ENCODE measurements around the gene NCOR1. TPM values are rescaled to one million over a fixed set of nuclear protein-coding genes. Genes with fewer than 3 reads are reported as not detected.

NCOR1 gene
- total and polyA plus RNA-seq, 2 experiments from 2014 or later, result 102 to 132 TPM

DNA sequence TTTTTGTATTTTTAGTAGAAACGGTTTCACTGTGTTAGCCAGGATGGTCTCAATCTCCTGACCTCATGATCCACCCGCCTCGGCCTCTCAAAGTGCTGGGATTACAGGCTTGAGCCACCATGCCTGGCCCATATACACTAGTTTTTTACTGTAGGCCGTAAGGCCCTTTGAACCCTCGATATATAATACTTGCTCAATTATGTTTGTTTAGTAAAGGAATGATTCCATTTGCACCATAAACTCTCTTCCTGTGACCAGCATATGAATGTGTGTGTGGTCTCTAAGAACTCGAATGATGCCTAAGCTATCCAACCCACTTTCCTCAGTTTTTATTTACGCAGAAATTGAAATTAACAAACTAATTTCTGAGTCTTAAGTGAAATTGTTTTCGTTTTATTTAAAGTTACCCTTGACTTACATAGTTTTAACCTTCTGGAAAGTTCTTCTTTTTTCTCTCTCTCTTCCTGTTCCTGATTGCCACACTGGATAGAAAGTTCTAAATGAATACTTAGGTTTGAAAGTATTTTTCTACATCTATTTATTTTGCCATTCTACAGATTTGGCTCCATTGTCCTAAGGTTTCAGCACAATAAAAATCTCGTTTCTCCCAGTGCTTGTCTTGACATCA, 39.6 kb upstream of the NCOR1 start:
- H3K27ac ChIP-seq (ENCODE audit: low read depth), result no peak overlapping the region; the same call in 1 of the 2 replicates

More for the DNA sequence above, 39.6 kb upstream of the NCOR1 start:
- Mint-ChIP-seq H3K9me3 (peaks cover 6% of the 10 kb centered on the region; the same call in 2 of the 3 replicates), H3K27me3 (ENCODE audit: insufficient read depth, low read depth, poor library complexity) (peaks cover 3% of the 10 kb centered on the region), H3K4me1 (peaks cover 13% of the 10 kb centered on the region), H3K27ac (peak overlapping the region; percentile 79), H3K4me3 (no peak overlapping the region), H3K36me3 (ENCODE audit: low read depth) (peaks cover 16% of the 10 kb centered on the region)
- Histone ChIP-seq H3K27me3 (ENCODE audit: insufficient read depth) (no peaks in the 10 kb centered on the region), H3F3A (replicated peaks; ENCODE audit: low read depth) (no peaks in the 10 kb centered on the region), H3K4me1 (ENCODE audit: insufficient read depth) (peaks cover 9% of the 10 kb centered on the region), H2AFZ (no peak overlapping the region), H3K9me2 (ENCODE audit: insufficient read depth) (no peaks in the 10 kb centered on the region), H4K20me1 (replicated peaks; ENCODE audit: insufficient read depth) (peaks cover 6% of the 10 kb centered on the region; the same call in 1 of the 2 replicates), H3K79me2 (replicated peaks; ENCODE audit: insufficient read depth) (no peaks in the 10 kb centered on the region), H3K36me3 (ENCODE audit: insufficient read depth) (no peaks in the 10 kb centered on the region), H3K4me2 (no peak overlapping the region), H3K4me3 (peak overlapping the region; percentile 1; the same call in 1 of the 2 replicates)
- TF ChIP-seq CREB1 (CRISPR knock-in tag; IDR thresholded peaks at IDR 0.05; ENCODE audit: low read depth), result no peak
- no peak for TF ChIP-seq JUNB (IDR thresholded peaks at IDR 0.05; ENCODE audit: unreplicated experiment)
- TF ChIP-seq NANOG (IDR thresholded peaks at IDR 0.05; ENCODE audit: borderline replicate concordance), result no peak
- TF ChIP-seq EZH2 (IDR thresholded peaks at IDR 0.05; ENCODE audit: low read depth, unreplicated experiment), result no peak
- TF ChIP-seq ZNF114 (CRISPR knock-in tag; IDR thresholded peaks at IDR 0.05), result no peak
- no peak for TF ChIP-seq STAT1 (IDR thresholded peaks at IDR 0.05; ENCODE audit: unreplicated experiment)
- TF ChIP-seq, protein P1, sequence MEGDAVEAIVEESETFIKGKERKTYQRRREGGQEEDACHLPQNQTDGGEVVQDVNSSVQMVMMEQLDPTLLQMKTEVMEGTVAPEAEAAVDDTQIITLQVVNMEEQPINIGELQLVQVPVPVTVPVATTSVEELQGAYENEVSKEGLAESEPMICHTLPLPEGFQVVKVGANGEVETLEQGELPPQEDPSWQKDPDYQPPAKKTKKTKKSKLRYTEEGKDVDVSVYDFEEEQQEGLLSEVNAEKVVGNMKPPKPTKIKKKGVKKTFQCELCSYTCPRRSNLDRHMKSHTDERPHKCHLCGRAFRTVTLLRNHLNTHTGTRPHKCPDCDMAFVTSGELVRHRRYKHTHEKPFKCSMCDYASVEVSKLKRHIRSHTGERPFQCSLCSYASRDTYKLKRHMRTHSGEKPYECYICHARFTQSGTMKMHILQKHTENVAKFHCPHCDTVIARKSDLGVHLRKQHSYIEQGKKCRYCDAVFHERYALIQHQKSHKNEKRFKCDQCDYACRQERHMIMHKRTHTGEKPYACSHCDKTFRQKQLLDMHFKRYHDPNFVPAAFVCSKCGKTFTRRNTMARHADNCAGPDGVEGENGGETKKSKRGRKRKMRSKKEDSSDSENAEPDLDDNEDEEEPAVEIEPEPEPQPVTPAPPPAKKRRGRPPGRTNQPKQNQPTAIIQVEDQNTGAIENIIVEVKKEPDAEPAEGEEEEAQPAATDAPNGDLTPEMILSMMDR (conservative IDR thresholded peaks at IDR 0.05; ENCODE audit: low read depth in 2 of 2), result no peak
- TF ChIP-seq, protein P2, sequence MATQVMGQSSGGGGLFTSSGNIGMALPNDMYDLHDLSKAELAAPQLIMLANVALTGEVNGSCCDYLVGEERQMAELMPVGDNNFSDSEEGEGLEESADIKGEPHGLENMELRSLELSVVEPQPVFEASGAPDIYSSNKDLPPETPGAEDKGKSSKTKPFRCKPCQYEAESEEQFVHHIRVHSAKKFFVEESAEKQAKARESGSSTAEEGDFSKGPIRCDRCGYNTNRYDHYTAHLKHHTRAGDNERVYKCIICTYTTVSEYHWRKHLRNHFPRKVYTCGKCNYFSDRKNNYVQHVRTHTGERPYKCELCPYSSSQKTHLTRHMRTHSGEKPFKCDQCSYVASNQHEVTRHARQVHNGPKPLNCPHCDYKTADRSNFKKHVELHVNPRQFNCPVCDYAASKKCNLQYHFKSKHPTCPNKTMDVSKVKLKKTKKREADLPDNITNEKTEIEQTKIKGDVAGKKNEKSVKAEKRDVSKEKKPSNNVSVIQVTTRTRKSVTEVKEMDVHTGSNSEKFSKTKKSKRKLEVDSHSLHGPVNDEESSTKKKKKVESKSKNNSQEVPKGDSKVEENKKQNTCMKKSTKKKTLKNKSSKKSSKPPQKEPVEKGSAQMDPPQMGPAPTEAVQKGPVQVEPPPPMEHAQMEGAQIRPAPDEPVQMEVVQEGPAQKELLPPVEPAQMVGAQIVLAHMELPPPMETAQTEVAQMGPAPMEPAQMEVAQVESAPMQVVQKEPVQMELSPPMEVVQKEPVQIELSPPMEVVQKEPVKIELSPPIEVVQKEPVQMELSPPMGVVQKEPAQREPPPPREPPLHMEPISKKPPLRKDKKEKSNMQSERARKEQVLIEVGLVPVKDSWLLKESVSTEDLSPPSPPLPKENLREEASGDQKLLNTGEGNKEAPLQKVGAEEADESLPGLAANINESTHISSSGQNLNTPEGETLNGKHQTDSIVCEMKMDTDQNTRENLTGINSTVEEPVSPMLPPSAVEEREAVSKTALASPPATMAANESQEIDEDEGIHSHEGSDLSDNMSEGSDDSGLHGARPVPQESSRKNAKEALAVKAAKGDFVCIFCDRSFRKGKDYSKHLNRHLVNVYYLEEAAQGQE (IDR thresholded peaks at IDR 0.05; ENCODE audit: unreplicated experiment), result no peak
- TF ChIP-seq, protein P3, sequence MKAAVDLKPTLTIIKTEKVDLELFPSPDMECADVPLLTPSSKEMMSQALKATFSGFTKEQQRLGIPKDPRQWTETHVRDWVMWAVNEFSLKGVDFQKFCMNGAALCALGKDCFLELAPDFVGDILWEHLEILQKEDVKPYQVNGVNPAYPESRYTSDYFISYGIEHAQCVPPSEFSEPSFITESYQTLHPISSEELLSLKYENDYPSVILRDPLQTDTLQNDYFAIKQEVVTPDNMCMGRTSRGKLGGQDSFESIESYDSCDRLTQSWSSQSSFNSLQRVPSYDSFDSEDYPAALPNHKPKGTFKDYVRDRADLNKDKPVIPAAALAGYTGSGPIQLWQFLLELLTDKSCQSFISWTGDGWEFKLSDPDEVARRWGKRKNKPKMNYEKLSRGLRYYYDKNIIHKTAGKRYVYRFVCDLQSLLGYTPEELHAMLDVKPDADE (IDR thresholded peaks at IDR 0.05), result no peak
- TF ChIP-seq, protein P4, sequence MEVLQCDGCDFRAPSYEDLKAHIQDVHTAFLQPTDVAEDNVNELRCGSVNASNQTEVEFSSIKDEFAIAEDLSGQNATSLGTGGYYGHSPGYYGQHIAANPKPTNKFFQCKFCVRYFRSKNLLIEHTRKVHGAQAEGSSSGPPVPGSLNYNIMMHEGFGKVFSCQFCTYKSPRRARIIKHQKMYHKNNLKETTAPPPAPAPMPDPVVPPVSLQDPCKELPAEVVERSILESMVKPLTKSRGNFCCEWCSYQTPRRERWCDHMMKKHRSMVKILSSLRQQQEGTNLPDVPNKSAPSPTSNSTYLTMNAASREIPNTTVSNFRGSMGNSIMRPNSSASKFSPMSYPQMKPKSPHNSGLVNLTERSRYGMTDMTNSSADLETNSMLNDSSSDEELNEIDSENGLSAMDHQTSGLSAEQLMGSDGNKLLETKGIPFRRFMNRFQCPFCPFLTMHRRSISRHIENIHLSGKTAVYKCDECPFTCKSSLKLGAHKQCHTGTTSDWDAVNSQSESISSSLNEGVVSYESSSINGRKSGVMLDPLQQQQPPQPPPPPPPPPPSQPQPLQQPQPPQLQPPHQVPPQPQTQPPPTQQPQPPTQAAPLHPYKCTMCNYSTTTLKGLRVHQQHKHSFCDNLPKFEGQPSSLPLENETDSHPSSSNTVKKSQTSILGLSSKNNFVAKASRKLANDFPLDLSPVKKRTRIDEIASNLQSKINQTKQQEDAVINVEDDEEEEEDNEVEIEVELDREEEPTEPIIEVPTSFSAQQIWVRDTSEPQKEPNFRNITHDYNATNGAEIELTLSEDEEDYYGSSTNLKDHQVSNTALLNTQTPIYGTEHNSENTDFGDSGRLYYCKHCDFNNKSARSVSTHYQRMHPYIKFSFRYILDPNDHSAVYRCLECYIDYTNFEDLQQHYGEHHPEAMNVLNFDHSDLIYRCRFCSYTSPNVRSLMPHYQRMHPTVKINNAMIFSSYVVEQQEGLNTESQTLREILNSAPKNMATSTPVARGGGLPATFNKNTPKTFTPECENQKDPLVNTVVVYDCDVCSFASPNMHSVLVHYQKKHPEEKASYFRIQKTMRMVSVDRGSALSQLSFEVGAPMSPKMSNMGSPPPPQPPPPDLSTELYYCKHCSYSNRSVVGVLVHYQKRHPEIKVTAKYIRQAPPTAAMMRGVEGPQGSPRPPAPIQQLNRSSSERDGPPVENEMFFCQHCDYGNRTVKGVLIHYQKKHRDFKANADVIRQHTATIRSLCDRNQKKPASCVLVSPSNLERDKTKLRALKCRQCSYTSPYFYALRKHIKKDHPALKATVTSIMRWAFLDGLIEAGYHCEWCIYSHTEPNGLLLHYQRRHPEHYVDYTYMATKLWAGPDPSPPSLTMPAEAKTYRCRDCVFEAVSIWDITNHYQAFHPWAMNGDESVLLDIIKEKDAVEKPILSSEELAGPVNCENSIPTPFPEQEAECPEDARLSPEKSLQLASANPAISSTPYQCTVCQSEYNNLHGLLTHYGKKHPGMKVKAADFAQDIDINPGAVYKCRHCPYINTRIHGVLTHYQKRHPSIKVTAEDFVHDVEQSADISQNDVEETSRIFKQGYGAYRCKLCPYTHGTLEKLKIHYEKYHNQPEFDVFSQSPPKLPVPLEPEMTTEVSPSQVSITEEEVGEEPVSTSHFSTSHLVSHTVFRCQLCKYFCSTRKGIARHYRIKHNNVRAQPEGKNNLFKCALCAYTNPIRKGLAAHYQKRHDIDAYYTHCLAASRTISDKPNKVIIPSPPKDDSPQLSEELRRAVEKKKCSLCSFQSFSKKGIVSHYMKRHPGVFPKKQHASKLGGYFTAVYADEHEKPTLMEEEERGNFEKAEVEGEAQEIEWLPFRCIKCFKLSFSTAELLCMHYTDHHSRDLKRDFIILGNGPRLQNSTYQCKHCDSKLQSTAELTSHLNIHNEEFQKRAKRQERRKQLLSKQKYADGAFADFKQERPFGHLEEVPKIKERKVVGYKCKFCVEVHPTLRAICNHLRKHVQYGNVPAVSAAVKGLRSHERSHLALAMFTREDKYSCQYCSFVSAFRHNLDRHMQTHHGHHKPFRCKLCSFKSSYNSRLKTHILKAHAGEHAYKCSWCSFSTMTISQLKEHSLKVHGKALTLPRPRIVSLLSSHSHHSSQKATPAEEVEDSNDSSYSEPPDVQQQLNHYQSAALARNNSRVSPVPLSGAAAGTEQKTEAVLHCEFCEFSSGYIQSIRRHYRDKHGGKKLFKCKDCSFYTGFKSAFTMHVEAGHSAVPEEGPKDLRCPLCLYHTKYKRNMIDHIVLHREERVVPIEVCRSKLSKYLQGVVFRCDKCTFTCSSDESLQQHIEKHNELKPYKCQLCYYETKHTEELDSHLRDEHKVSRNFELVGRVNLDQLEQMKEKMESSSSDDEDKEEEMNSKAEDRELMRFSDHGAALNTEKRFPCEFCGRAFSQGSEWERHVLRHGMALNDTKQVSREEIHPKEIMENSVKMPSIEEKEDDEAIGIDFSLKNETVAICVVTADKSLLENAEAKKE (CRISPR knock-in tag; IDR thresholded peaks at IDR 0.05), result no peak
- no peak for TF ChIP-seq POLR2AphosphoS5 (IDR thresholded peaks at IDR 0.05; ENCODE audit: low read depth)
- no peak for TF ChIP-seq EZH2phosphoT487 (IDR thresholded peaks at IDR 0.05; ENCODE audit: unreplicated experiment)
- TF ChIP-seq ZNF331 (CRISPR knock-in tag; IDR thresholded peaks at IDR 0.05; ENCODE audit: low read depth), result no peak
- ATAC-seq (no peak), DNase-seq (ENCODE audit: low spot score) (no peak)

All from GM23338 (cell line).